Keratinocyte (primary cell): Measurements from ENCODE around the gene SMAP1.

Source experiments
- CTCF ChIP-seq, 3 experiments: IDR thresholded peaks in 1 of 3; conservative IDR thresholded peaks in 1 of 3; optimal IDR thresholded peaks in 1 of 3; 2 replicates in 2 of 3; 3 replicates in 1 of 3; pipeline versions ENCODE3 to v1.5.1; 2011; ENCODE audit warnings: low read length in 3 of 3, mild to moderate bottlenecking in 3 of 3, moderate library complexity in 2 of 3, control low read depth in 1 of 3, inconsistent platforms in 1 of 3; ENCODE audit not compliant: insufficient read depth in 2 of 3; ENCODE audit errors: extremely low read depth in 1 of 3
- EZH2 ChIP-seq: IDR thresholded peaks from one replicate; pipeline ENCODE4 v1.6.1; 2012; ENCODE audit warnings: inconsistent platforms, mild to moderate bottlenecking, low read length, moderate library complexity

- TF ChIP-seq CTCF (optimal IDR thresholded peaks at IDR 0.05 in 1 of 3, IDR thresholded peaks at IDR 0.05 in 1 of 3, conservative IDR thresholded peaks at IDR 0.05 in 1 of 3; ENCODE audit: extremely low read depth in 1 of 3, insufficient read depth in 2 of 3, low read length in 3 of 3) (no peak), EZH2 (no peak)
These were observed 46.9 kb upstream of the SMAP1 start for GRCh38 chr6:70620746-70621145.
